Measurements from ENCODE around the gene SCAF11. TPM values are rescaled to one million over a fixed set of nuclear protein-coding genes. Genes with fewer than 3 reads are reported as not detected.

SCAF11 gene
- total RNA-seq, 1 experiment from 2014 or later, result 79.8 TPM

DNA sequence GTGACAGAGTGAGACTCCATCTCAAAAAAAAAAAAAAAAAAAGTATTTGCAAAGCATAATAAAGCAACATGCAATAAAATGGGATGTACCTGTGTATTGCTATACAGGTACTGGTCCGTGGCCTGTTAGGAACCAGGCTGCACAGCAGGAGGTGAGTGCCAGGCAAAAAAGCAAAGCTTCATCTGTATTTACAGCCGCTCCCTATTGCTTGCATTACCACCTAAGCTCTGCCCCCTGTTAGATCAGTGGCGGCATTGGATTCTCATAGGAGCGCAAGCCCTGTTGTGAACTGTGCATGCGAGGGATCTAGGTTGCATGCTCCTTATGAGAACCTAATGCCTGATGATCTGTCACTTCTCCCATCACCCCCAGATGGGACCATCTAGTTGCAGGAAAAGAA, 113.3 kb downstream of the SCAF11 start:
- Histone ChIP-seq H3K79me2 (ENCODE audit: insufficient read depth, low read length) (peaks cover 8% of the 10 kb centered on the region), H3K27ac (ENCODE audit: low read depth, low read length) (no peak overlapping the region), H3K9ac (ENCODE audit: low read length) (no peak overlapping the region), H3K27me3 (ENCODE audit: insufficient read depth, low read length) (no peaks in the 10 kb centered on the region), H3K4me1 (ENCODE audit: control insufficient read depth in 1 of 2, insufficient read depth in 2 of 2, low read length in 2 of 2) (no peaks in the 10 kb centered on the region), H4K20me1 (ENCODE audit: insufficient read depth) (no peaks in the 10 kb centered on the region), H3K4me2 (ENCODE audit: low read length) (no peak overlapping the region), H2AFZ (ENCODE audit: low read depth, low read length, poor library complexity, severe bottlenecking) (no peak overlapping the region), H3K9me2 (ENCODE audit: insufficient read depth) (no peaks in the 10 kb centered on the region), H3K36me3 (ENCODE audit: control insufficient read depth in 1 of 2, insufficient read depth in 2 of 2, low read length in 2 of 2) (0 out of 4 replicates have a peak, but pooled peaks cover 2 to 9% of the 10 kb centered on the region in 2 experiments), H3K9me3 (ENCODE audit: control insufficient read depth in 1 of 2, insufficient read depth in 1 of 2, low read depth in 1 of 2, low read length in 2 of 2) (no peaks in the 10 kb centered on the region), H3K4me3 (replicated peaks in 1 of 2; ENCODE audit: low read depth in 1 of 2, low read length in 2 of 2) (no peak overlapping the region)
- ATAC-seq (no peak), DNase-seq (ENCODE audit: low read depth, low spot score) (no peak)
- POLR2A ChIA-PET, result no interaction called here
- TF ChIP-seq RAD21 (IDR thresholded peaks at IDR 0.05; ENCODE audit: low read depth) (no peak), ELF1 (IDR thresholded peaks at IDR 0.05; ENCODE audit: borderline replicate concordance, low read depth) (no peak), ZFX (IDR thresholded peaks at IDR 0.05) (no peak), SP1 (IDR thresholded peaks at IDR 0.05; ENCODE audit: low read depth) (no peak), FOSL1 (IDR thresholded peaks at IDR 0.05; ENCODE audit: low read depth) (no peak), SRF (IDR thresholded peaks at IDR 0.05; ENCODE audit: low read depth) (no peak), SIN3A (IDR thresholded peaks at IDR 0.05; ENCODE audit: low read depth) (no peak), CEBPB (IDR thresholded peaks at IDR 0.05; ENCODE audit: low read depth) (no peak), POLR2AphosphoS5 (IDR thresholded peaks at IDR 0.05; ENCODE audit: low read depth, low read length) (no peak)
- TF ChIP-seq, protein P1, sequence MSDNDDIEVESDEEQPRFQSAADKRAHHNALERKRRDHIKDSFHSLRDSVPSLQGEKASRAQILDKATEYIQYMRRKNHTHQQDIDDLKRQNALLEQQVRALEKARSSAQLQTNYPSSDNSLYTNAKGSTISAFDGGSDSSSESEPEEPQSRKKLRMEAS (IDR thresholded peaks at IDR 0.05), result no peak
- TF ChIP-seq, protein P2, sequence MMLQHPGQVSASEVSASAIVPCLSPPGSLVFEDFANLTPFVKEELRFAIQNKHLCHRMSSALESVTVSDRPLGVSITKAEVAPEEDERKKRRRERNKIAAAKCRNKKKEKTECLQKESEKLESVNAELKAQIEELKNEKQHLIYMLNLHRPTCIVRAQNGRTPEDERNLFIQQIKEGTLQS (IDR thresholded peaks at IDR 0.05), result no peak
- TF ChIP-seq, protein P3, sequence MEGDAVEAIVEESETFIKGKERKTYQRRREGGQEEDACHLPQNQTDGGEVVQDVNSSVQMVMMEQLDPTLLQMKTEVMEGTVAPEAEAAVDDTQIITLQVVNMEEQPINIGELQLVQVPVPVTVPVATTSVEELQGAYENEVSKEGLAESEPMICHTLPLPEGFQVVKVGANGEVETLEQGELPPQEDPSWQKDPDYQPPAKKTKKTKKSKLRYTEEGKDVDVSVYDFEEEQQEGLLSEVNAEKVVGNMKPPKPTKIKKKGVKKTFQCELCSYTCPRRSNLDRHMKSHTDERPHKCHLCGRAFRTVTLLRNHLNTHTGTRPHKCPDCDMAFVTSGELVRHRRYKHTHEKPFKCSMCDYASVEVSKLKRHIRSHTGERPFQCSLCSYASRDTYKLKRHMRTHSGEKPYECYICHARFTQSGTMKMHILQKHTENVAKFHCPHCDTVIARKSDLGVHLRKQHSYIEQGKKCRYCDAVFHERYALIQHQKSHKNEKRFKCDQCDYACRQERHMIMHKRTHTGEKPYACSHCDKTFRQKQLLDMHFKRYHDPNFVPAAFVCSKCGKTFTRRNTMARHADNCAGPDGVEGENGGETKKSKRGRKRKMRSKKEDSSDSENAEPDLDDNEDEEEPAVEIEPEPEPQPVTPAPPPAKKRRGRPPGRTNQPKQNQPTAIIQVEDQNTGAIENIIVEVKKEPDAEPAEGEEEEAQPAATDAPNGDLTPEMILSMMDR (IDR thresholded peaks at IDR 0.05 in 2 of 3, conservative IDR thresholded peaks at IDR 0.05 in 1 of 3; ENCODE audit: borderline replicate concordance in 1 of 3, insufficient read depth in 1 of 3, low read depth in 2 of 3, low read length in 2 of 3), result no peak
- TF ChIP-seq, protein P4, sequence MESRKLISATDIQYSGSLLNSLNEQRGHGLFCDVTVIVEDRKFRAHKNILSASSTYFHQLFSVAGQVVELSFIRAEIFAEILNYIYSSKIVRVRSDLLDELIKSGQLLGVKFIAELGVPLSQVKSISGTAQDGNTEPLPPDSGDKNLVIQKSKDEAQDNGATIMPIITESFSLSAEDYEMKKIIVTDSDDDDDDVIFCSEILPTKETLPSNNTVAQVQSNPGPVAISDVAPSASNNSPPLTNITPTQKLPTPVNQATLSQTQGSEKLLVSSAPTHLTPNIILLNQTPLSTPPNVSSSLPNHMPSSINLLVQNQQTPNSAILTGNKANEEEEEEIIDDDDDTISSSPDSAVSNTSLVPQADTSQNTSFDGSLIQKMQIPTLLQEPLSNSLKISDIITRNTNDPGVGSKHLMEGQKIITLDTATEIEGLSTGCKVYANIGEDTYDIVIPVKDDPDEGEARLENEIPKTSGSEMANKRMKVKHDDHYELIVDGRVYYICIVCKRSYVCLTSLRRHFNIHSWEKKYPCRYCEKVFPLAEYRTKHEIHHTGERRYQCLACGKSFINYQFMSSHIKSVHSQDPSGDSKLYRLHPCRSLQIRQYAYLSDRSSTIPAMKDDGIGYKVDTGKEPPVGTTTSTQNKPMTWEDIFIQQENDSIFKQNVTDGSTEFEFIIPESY (IDR thresholded peaks at IDR 0.05; ENCODE audit: extremely low read depth, insufficient replicate concordance, low read length), result no peak
- BruUV-seq (replicated peaks), result no TSS peak
- intact Hi-C loops (cut with micrococcal nuclease), result no loop called here
- CTCF ChIA-PET, result no interaction called here
- RAD21 ChIA-PET (ENCODE audit: low non-redundant PET in 1 of 2, low total read pairs in 2 of 2, uncharacterized antibody in 2 of 2, unreplicated experiment in 2 of 2), result no interaction called here

All from HCT116 (cell line).